Calu3 (cell line): ENCODE data around the gene ZBTB18. TPM values are rescaled to one million over a fixed set of nuclear protein-coding genes. Genes with fewer than 3 reads are reported as not detected.

ENCODE experiments used
- BruUV-seq: library from RNA; stranded (reverse); fragments of 400-500 nt; replicated peaks from 2 replicates; lab custom pipeline; 2021; lab: Mats Ljungman, UMichigan
- CTCF ChIA-PET: fragments of 300-600 bp; sonication (Branson Sonifier 250); formaldehyde crosslinking; loops from one replicate; lab custom pipeline; 2022; ENCODE audit warnings: antibody characterized with exemption; lab: Charles Lee
- DNase-seq: peaks from one replicate; pipeline ENCODE4 v3.0.0; 2022
- H3K27ac Mint-ChIP-seq: one replicate; pipeline ENCODE4 v1.8.0; 2022; ENCODE audit warnings: mixed read lengths; ENCODE audit not compliant: unreplicated experiment
- H3K27me3 Mint-ChIP-seq: one replicate; pipeline ENCODE4 v1.8.0; 2022; ENCODE audit warnings: mixed read lengths; ENCODE audit not compliant: unreplicated experiment
- H3K36me3 Mint-ChIP-seq: one replicate; pipeline ENCODE4 v1.8.0; 2022; ENCODE audit warnings: mild to moderate bottlenecking, moderate library complexity, mixed read lengths; ENCODE audit not compliant: insufficient read depth, unreplicated experiment
- H3K4me1 Mint-ChIP-seq: one replicate; pipeline ENCODE4 v1.8.0; 2022; ENCODE audit warnings: mild to moderate bottlenecking, low read depth, mixed read lengths; ENCODE audit not compliant: unreplicated experiment
- H3K4me3 Mint-ChIP-seq: one replicate; pipeline ENCODE4 v1.8.0; 2022; ENCODE audit warnings: mild to moderate bottlenecking, low read depth, moderate library complexity, mixed read lengths; ENCODE audit not compliant: unreplicated experiment
- H3K9me3 Mint-ChIP-seq: one replicate; pipeline ENCODE4 v1.8.0; 2022; ENCODE audit warnings: low read depth, mixed read lengths; ENCODE audit not compliant: unreplicated experiment
- CTCF ChIP-seq: fragments of 200-600 bp; IDR thresholded peaks from one replicate; pipeline ENCODE4 v1.8.0; 2022; ENCODE audit warnings: antibody characterized with exemption; ENCODE audit not compliant: unreplicated experiment
- intact Hi-C: fragments of 100-400 bp; cut with micrococcal nuclease; formaldehyde crosslinking; loops from one replicate; pipeline ENCODE4 v1.10.0; 2022; ENCODE audit not compliant: unreplicated experiment
- total RNA-seq: library from RNA; stranded (reverse); gene quantifications from 2 replicates; pipeline ENCODE4 v1.2.3, GENCODE V29; 2022

ZBTB18 gene
- total RNA-seq, 1 experiment from 2014 or later: 37.8 TPM

DNA sequence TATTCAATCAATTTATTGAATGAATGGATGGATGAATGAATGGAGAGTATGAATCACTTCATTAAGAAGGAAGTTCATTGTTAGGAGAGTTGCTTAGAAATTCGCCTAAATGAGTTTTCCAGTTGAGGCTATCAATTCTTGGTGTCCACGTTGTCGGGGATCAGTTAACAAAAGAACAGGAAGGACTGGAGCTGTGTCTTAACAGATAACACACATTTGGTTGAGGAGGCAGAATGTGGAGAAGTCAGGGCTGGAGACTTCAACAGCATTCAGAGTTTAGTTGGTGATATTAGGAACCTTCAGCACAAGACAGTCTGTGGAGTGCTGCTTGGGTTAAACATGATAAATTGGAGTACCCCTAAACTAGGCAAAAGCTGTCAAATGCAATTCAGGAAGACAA is 33.7 kb downstream of the ZBTB18 start:
- no peak for DNase-seq
- Mint-ChIP-seq H3K9me3 (no peaks in the 10 kb centered on the region), H3K4me3 (no peak overlapping the region), H3K36me3 (no peaks in the 10 kb centered on the region), H3K27me3 (peaks cover 14% of the 10 kb centered on the region), H3K4me1 (peaks cover 27% of the 10 kb centered on the region), H3K27ac (no peak overlapping the region)
- no TSS peak for BruUV-seq
- intact Hi-C loops: no loop called here
- no peak for TF ChIP-seq CTCF
- CTCF ChIA-PET: interaction anchor here (0.7 to 1.3 kb wide), 3 partner anchors 17 to 116 kb away, joined by 3 to 4 read pairs (median 4); no protein-coding TSS in a partner anchor

GRCh38 chr1:244085891-244086290 is 34.8 kb downstream of the ZBTB18 start:
- Mint-ChIP-seq H3K9me3 (no peaks in the 10 kb centered on the region), H3K4me1 (peaks cover 30% of the 10 kb centered on the region), H3K4me3 (no peak overlapping the region), H3K27ac (no peak overlapping the region), H3K36me3 (no peaks in the 10 kb centered on the region), H3K27me3 (peaks cover 14% of the 10 kb centered on the region)
- DNase-seq: no peak
- no peak for TF ChIP-seq CTCF
- CTCF ChIA-PET: no interaction called here
- BruUV-seq: no TSS peak
- intact Hi-C loops: no loop called here

DNA sequence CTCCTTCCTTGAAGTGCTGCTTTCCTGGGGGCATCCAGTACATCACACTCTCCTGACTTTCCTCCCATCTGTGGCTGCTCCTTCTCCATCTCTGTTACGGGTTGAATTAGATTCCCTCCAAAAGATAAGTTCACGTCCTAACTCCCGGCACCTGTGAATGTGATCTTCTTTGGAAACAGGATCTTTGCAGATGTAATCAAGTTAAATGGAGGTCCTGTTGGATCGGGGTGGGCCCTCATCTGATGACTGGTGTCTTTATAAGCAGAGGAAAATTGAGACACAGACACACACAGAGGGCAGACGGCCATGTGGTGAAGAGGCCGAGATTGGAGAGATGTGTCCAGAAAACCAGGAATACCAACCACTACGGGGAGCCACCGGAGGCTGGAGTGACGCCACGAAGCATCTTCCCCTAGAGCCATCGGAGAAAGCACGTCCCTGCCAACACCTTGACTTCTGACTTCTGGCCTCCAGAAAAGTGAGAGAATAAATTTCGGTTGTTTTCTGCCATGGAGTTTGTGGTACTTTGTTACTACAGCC is 36.0 kb downstream of the ZBTB18 start:
- Mint-ChIP-seq H3K9me3 (no peaks in the 10 kb centered on the region), H3K4me3 (no peak overlapping the region), H3K27me3 (peaks cover 14% of the 10 kb centered on the region), H3K27ac (no peak overlapping the region), H3K4me1 (peaks cover 30% of the 10 kb centered on the region), H3K36me3 (no peaks in the 10 kb centered on the region)
- no peak for DNase-seq
- no TSS peak for BruUV-seq
- intact Hi-C loops: no loop called here
- CTCF ChIA-PET: no interaction called here
- TF ChIP-seq CTCF: no peak

DNA sequence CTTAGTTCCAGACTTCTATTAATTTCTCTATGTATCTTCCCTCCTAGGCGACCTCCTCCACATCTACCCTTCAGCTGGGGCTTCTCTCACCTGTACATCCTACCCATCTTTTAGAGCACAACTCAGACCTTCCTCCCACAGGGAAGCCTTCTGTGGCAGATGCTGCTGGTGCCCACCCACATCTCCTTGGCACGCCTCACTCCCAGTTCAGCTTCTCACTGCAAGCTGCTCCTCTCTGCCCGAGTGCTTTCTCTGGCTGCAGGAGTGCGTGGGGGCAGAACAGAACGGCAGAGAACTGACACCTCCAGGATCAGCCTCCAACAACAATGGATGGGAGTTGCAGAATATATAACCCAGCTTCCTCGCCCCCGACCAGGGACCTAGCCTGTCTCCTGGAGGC is 36.5 kb downstream of the ZBTB18 start:
- no peak for DNase-seq
- TF ChIP-seq CTCF: no peak
- no peaks in the 10 kb centered on the region for H3K9me3 Mint-ChIP-seq
- no peak overlapping the region for H3K4me3 Mint-ChIP-seq
- peaks cover 4% of the 10 kb centered on the region for H3K36me3 Mint-ChIP-seq
- no peak overlapping the region for H3K27ac Mint-ChIP-seq
- BruUV-seq: no TSS peak
- intact Hi-C loops: no loop called here
- H3K4me1 Mint-ChIP-seq: peaks cover 35% of the 10 kb centered on the region
- peaks cover 10% of the 10 kb centered on the region for H3K27me3 Mint-ChIP-seq
- CTCF ChIA-PET: no interaction called here
